Hepatocyte (in vitro differentiated cells): ENCODE measurements around the gene ZBTB20.

ENCODE experiments used
- CTCF ChIP-seq: fragments of 200-600 bp; sonication (generic); IDR thresholded peaks from 2 replicates; pipeline ENCODE4 v1.5.1; 2016; ENCODE audit warnings: antibody characterized with exemption, mild to moderate bottlenecking; ENCODE audit not compliant: poor library complexity
- EZH2phosphoT487 ChIP-seq: fragments of 200-600 bp; sonication (generic); IDR thresholded peaks from one replicate; pipeline ENCODE4 v1.6.1; 2018; ENCODE audit warnings: antibody characterized with exemption, mild to moderate bottlenecking, low read depth, moderate library complexity; ENCODE audit not compliant: unreplicated experiment, severe bottlenecking

GRCh38 chr3:114484919-114485318 is 662.2 kb downstream of the ZBTB20 start:
- TF ChIP-seq CTCF (no peak), EZH2phosphoT487 (no peak)
